Breast epithelium (tissue), 3 donors: ENCODE measurements around the gene RASL11A.

Experiments
- CTCF ChIP-seq, 3 donors: fragments of 450-650 bp; IDR thresholded peaks; one replicate each; pipeline ENCODE4 v1.5.1; 2016 to 2017; ENCODE audit warnings: antibody characterized with exemption in 3 of 3, mild to moderate bottlenecking in 3 of 3, moderate library complexity in 3 of 3
- POLR2A ChIP-seq: fragments of 450-650 bp; IDR thresholded peaks from one replicate; pipeline ENCODE4 v1.6.1; 2016; ENCODE audit warnings: antibody characterized with exemption, mild to moderate bottlenecking, moderate library complexity
- POLR2AphosphoS5 ChIP-seq, 3 donors: sonication (generic); formaldehyde crosslinking; IDR thresholded peaks; one replicate each; pipeline ENCODE4 v1.6.1; 2017; ENCODE audit warnings: antibody characterized with exemption in 3 of 3

DNA sequence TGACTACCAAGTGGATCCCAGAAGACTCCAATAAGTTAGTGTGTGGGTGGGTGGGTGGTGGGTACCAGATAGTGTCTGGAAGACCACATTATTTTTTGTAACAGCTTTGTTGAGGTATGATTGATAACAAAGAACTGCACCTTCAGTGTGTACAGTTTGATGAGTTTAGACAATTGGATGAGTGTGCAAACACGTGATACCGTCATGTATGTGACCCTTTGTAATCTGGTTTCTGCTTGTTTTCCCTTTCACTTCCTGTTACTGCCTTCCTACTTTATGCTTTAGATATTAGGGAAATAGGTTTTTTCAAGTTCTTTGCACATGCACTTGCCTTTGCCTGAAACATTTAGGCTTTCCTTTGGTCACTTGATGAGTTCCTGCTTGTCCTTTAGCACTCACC lies 10.8 kb upstream of the RASL11A start:
- TF ChIP-seq CTCF (IDR thresholded peaks at IDR 0.05) (no peak), POLR2A (no peak), POLR2AphosphoS5 (IDR thresholded peaks at IDR 0.05) (no peak)
